Measurements from ENCODE around the gene ATP1B2.

ATP1B2 gene

DNA sequence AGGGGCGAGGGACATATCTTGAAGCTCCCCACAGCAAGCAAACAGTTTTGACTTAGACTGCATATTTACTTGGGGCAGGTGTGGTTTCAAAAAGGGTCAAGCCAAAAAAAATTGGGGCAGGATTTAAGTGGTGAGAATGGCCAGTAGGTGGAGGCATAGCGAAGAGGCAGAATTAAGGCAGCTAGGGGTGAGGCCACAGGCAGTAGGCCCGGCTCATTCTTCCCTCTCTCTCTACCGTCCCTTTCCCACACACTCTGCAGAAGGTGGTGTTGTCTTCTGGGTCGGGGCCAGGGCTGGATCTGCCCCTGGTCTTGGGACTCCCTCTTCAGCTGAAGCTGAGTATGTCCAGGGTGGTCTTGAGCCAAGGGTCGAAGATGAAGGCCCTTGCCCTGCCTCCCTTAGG lies 18.2 kb upstream of the ATP1B2 start:
- Histone ChIP-seq H3K27me3 (ENCODE audit: insufficient read depth, poor library complexity, severe bottlenecking) (no peaks in the 10 kb centered on the region), H3K4me3 (replicated peaks; ENCODE audit: insufficient read depth, low read length) (no peak overlapping the region), H3K27ac (replicated peaks) (no peak overlapping the region)
- no peak for TF ChIP-seq SPI1 (IDR thresholded peaks at IDR 0.05; ENCODE audit: borderline replicate concordance, low read depth)
- TF ChIP-seq, protein P1, sequence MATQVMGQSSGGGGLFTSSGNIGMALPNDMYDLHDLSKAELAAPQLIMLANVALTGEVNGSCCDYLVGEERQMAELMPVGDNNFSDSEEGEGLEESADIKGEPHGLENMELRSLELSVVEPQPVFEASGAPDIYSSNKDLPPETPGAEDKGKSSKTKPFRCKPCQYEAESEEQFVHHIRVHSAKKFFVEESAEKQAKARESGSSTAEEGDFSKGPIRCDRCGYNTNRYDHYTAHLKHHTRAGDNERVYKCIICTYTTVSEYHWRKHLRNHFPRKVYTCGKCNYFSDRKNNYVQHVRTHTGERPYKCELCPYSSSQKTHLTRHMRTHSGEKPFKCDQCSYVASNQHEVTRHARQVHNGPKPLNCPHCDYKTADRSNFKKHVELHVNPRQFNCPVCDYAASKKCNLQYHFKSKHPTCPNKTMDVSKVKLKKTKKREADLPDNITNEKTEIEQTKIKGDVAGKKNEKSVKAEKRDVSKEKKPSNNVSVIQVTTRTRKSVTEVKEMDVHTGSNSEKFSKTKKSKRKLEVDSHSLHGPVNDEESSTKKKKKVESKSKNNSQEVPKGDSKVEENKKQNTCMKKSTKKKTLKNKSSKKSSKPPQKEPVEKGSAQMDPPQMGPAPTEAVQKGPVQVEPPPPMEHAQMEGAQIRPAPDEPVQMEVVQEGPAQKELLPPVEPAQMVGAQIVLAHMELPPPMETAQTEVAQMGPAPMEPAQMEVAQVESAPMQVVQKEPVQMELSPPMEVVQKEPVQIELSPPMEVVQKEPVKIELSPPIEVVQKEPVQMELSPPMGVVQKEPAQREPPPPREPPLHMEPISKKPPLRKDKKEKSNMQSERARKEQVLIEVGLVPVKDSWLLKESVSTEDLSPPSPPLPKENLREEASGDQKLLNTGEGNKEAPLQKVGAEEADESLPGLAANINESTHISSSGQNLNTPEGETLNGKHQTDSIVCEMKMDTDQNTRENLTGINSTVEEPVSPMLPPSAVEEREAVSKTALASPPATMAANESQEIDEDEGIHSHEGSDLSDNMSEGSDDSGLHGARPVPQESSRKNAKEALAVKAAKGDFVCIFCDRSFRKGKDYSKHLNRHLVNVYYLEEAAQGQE (IDR thresholded peaks at IDR 0.05; ENCODE audit: insufficient replicate concordance, low read depth): no peak
- TF ChIP-seq POLR2AphosphoS5 (IDR thresholded peaks at IDR 0.05; ENCODE audit: low read depth): no peak
- no peak for DNase-seq (ENCODE audit: low read depth in 1 of 2, low spot score in 1 of 2)

DNA sequence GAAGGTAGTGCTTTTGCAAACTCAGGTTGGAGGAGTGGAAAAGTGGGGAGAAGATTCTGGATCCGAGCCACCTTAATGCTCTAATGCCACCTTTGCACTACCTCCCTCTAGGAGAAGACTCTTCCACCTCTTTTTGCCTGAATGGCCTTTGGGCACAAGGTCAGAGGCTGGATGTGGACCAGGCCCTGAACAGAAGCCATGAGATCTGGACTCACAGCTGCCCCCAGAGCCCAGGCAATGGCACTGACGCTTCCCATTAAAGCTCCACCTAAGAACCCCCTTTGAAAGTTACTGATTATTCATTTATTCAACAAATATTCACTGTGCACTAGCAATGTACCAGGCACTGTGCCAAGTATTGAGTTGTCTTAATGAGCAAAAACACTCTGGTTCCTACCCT lies 17.6 kb upstream of the ATP1B2 start:
- no peak overlapping the region for H3K4me3 ChIP-seq (replicated peaks; ENCODE audit: insufficient read depth, low read length)
- DNase-seq (ENCODE audit: low read depth in 1 of 2, low spot score in 1 of 2): no peak
- no peaks in the 10 kb centered on the region for H3K27me3 ChIP-seq (ENCODE audit: insufficient read depth, poor library complexity, severe bottlenecking)
- TF ChIP-seq, protein P1 (IDR thresholded peaks at IDR 0.05; ENCODE audit: insufficient replicate concordance, low read depth): no peak
- TF ChIP-seq, protein P2, sequence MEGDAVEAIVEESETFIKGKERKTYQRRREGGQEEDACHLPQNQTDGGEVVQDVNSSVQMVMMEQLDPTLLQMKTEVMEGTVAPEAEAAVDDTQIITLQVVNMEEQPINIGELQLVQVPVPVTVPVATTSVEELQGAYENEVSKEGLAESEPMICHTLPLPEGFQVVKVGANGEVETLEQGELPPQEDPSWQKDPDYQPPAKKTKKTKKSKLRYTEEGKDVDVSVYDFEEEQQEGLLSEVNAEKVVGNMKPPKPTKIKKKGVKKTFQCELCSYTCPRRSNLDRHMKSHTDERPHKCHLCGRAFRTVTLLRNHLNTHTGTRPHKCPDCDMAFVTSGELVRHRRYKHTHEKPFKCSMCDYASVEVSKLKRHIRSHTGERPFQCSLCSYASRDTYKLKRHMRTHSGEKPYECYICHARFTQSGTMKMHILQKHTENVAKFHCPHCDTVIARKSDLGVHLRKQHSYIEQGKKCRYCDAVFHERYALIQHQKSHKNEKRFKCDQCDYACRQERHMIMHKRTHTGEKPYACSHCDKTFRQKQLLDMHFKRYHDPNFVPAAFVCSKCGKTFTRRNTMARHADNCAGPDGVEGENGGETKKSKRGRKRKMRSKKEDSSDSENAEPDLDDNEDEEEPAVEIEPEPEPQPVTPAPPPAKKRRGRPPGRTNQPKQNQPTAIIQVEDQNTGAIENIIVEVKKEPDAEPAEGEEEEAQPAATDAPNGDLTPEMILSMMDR (IDR thresholded peaks at IDR 0.05; ENCODE audit: insufficient read depth, low read length): no peak
- TF ChIP-seq GABPA (IDR thresholded peaks at IDR 0.05; ENCODE audit: low read depth) (no peak), POLR2AphosphoS5 (IDR thresholded peaks at IDR 0.05; ENCODE audit: low read depth) (no peak)
- no peak overlapping the region for H3K27ac ChIP-seq (replicated peaks)

DNA sequence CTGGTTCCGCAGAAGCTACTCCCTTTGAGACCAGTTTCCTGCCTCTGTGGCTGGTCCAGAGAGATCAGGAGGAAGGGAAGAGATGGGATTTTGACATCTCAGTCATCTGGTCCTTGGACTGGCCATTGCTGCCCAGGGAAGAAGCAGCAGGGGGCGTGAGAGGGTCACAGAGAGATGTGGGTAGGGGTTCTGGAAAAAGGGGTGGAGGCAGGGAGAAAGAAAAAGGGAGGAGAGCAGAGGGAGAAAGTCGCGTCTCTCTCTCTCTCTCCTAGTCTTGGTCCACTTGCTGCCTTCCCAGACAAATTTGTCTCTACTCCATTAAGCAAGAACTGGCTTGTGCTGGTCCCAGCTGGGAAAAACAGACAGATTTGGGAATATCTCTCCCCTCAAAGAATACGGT lies 16.3 kb upstream of the ATP1B2 start:
- no peak for DNase-seq (ENCODE audit: low read depth in 1 of 2, low spot score in 1 of 2)
- Histone ChIP-seq H3K27ac (replicated peaks) (no peak overlapping the region), H3K4me3 (replicated peaks; ENCODE audit: insufficient read depth, low read length) (no peak overlapping the region), H3K27me3 (ENCODE audit: insufficient read depth, poor library complexity, severe bottlenecking) (no peaks in the 10 kb centered on the region)
- TF ChIP-seq GABPA (IDR thresholded peaks at IDR 0.05; ENCODE audit: low read depth) (no peak), SPI1 (IDR thresholded peaks at IDR 0.05; ENCODE audit: borderline replicate concordance, low read depth) (no peak), POLR2AphosphoS5 (IDR thresholded peaks at IDR 0.05; ENCODE audit: low read depth) (no peak)
- TF ChIP-seq, protein P2 (IDR thresholded peaks at IDR 0.05; ENCODE audit: insufficient read depth, low read length): no peak
- TF ChIP-seq, protein P1 (IDR thresholded peaks at IDR 0.05; ENCODE audit: insufficient replicate concordance, low read depth): no peak

DNA sequence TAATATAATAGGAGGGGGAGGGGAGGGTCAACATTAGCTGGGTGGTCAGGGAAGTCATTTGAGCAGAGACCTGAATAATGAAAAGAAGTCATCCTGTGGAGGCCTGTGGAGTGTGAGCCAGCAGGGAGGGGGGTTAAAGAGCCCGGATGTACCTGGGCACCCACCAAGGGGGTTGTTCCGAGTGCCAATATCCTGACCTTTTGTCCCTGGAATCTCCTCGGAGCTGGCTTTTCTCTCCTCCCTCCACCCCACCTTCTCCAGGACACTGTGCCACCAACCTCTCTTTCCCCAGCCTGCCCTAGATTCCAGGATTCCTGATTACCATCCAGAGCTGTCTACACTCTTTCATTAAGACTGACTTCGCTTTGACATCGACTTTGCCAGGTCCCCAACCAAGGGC lies 14.6 kb upstream of the ATP1B2 start:
- H3K4me3 ChIP-seq (replicated peaks; ENCODE audit: insufficient read depth, low read length): no peak overlapping the region
- no peak for DNase-seq (ENCODE audit: low read depth in 1 of 2, low spot score in 1 of 2)
- no peak overlapping the region for H3K27ac ChIP-seq (replicated peaks)
- no peaks in the 10 kb centered on the region for H3K27me3 ChIP-seq (ENCODE audit: insufficient read depth, poor library complexity, severe bottlenecking)
- TF ChIP-seq, protein P1 (IDR thresholded peaks at IDR 0.05; ENCODE audit: insufficient replicate concordance, low read depth): no peak
- TF ChIP-seq, protein P2 (IDR thresholded peaks at IDR 0.05; ENCODE audit: insufficient read depth, low read length): no peak
- TF ChIP-seq POLR2AphosphoS5 (IDR thresholded peaks at IDR 0.05; ENCODE audit: low read depth): no peak
- TF ChIP-seq GABPA (IDR thresholded peaks at IDR 0.05; ENCODE audit: low read depth): no peak

All from HL-60 (cell line).